Measurements from ENCODE around the gene ABCA9.

Gene ABCA9

GRCh38 chr17:69031839-69032238 is 28.9 kb downstream of the ABCA9 start:
- H3K4me3 ChIP-seq (ENCODE audit: low read depth, low read length), result no peak overlapping the region
- DNase-seq (ENCODE audit: low read depth), result no peak
- no peak for TF ChIP-seq CTCF (conservative IDR thresholded peaks at IDR 0.05; ENCODE audit: low read depth, low read length)

GRCh38 chr17:69030169-69030568 is 30.6 kb downstream of the ABCA9 start:
- H3K4me3 ChIP-seq (ENCODE audit: low read depth, low read length), result no peak overlapping the region
- DNase-seq (ENCODE audit: low read depth), result no peak
- TF ChIP-seq CTCF (conservative IDR thresholded peaks at IDR 0.05; ENCODE audit: low read depth, low read length), result no peak

GRCh38 chr17:69018687-69019086 is 42.0 kb downstream of the ABCA9 start:
- H3K4me3 ChIP-seq (ENCODE audit: low read depth, low read length), result no peak overlapping the region
- no peak for DNase-seq (ENCODE audit: low read depth)
- TF ChIP-seq CTCF (conservative IDR thresholded peaks at IDR 0.05; ENCODE audit: low read depth, low read length), result no peak

- TF ChIP-seq CTCF (conservative IDR thresholded peaks at IDR 0.05; ENCODE audit: low read depth, low read length), result no peak
- no peak overlapping the region for H3K4me3 ChIP-seq (ENCODE audit: low read depth, low read length)
- peak; percentile 16 for DNase-seq (ENCODE audit: low read depth)
Measured at GRCh38 chr17:69018022-69018615, 42.6 kb downstream of the ABCA9 start.

GRCh38 chr17:69015631-69016030 is 45.1 kb downstream of the ABCA9 start:
- TF ChIP-seq CTCF (conservative IDR thresholded peaks at IDR 0.05; ENCODE audit: low read depth, low read length), result no peak
- H3K4me3 ChIP-seq (ENCODE audit: low read depth, low read length), result no peak overlapping the region
- no peak for DNase-seq (ENCODE audit: low read depth)

GRCh38 chr17:69012895-69013805 is 47.6 kb downstream of the ABCA9 start:
- no peak overlapping the region for H3K4me3 ChIP-seq (ENCODE audit: low read depth, low read length)
- DNase-seq (ENCODE audit: low read depth), result peak; percentile 25
- no peak for TF ChIP-seq CTCF (conservative IDR thresholded peaks at IDR 0.05; ENCODE audit: low read depth, low read length)
